SK-N-MC (cell line): ENCODE measurements around the gene FASTKD3.

Source experiments
- EZH2 ChIP-seq: fragments of 200-600 bp; sonication (generic); IDR thresholded peaks from one replicate; pipeline ENCODE4 v1.6.1; 2017; ENCODE audit warnings: antibody characterized with exemption
- FOXP2 ChIP-seq: optimal IDR thresholded peaks from 2 replicates; pipeline ENCODE3; 2011; ENCODE audit warnings: mild to moderate bottlenecking, moderate library complexity; ENCODE audit not compliant: insufficient read depth; ENCODE audit errors: extremely low read length, control extremely low read depth
- POLR2AphosphoS5 ChIP-seq: IDR thresholded peaks from 2 replicates; pipeline ENCODE4 v1.6.1; 2012; ENCODE audit warnings: mild to moderate bottlenecking, low read depth, low read length, borderline replicate concordance

GRCh38 chr5:7886849-7887475 is 18.1 kb upstream of the FASTKD3 start:
- no peak for TF ChIP-seq POLR2AphosphoS5
- TF ChIP-seq EZH2 = no peak
- no peak for TF ChIP-seq FOXP2
